Effector memory CD4-positive, alpha-beta T cell (primary cell): ENCODE measurements around the gene MGAT5.

Experiments
- DNase-seq, 3 donors: peaks; one replicate each; pipeline ENCODE4 v3.0.0-alpha.2; 2020
- H3K27ac ChIP-seq: 2 replicates; pipeline ENCODE4 v1.7.0; 2013; ENCODE audit warnings: mild to moderate bottlenecking, low read length, moderate library complexity; ENCODE audit not compliant: insufficient read depth, poor library complexity, severe bottlenecking
- H3K27me3 ChIP-seq: replicated peaks from 2 replicates; pipeline ENCODE4 v1.7.0; 2013; ENCODE audit warnings: mild to moderate bottlenecking, low read length; ENCODE audit not compliant: insufficient read depth, control insufficient read depth, poor library complexity, severe bottlenecking
- H3K36me3 ChIP-seq: 2 replicates; pipeline ENCODE4 v1.7.0; 2013; ENCODE audit warnings: mild to moderate bottlenecking, low read length, moderate library complexity; ENCODE audit not compliant: control insufficient read depth, insufficient read depth
- H3K4me1 ChIP-seq: 2 replicates; pipeline ENCODE4 v1.7.0; 2013; ENCODE audit warnings: low read length, mild to moderate bottlenecking; ENCODE audit not compliant: control insufficient read depth, insufficient read depth, poor library complexity, severe bottlenecking
- H3K4me3 ChIP-seq: 2 replicates; pipeline ENCODE4 v1.7.0; 2013; ENCODE audit warnings: low read length, low read depth, mild to moderate bottlenecking; ENCODE audit not compliant: insufficient read depth, poor library complexity, severe bottlenecking
- H3K9me3 ChIP-seq: 2 replicates; pipeline ENCODE4 v1.7.0; 2013; ENCODE audit warnings: mild to moderate bottlenecking, low read length, moderate library complexity; ENCODE audit not compliant: control insufficient read depth

MGAT5 gene

GRCh38 chr2:134295441-134295840, 41.6 kb downstream of the MGAT5 start:
- H3K4me1 ChIP-seq = peaks cover 30% of the 10 kb centered on the region
- no peaks in the 10 kb centered on the region for H3K36me3 ChIP-seq
- H3K9me3 ChIP-seq = no peaks in the 10 kb centered on the region
- no peak for DNase-seq
- H3K27me3 ChIP-seq = no peaks in the 10 kb centered on the region
- no peak overlapping the region for H3K27ac ChIP-seq
- no peak overlapping the region for H3K4me3 ChIP-seq

GRCh38 chr2:134296301-134296700, 42.4 kb downstream of the MGAT5 start:
- Histone ChIP-seq H3K4me1 (peaks cover 26% of the 10 kb centered on the region), H3K4me3 (no peak overlapping the region), H3K27me3 (no peaks in the 10 kb centered on the region), H3K9me3 (no peaks in the 10 kb centered on the region), H3K36me3 (no peaks in the 10 kb centered on the region), H3K27ac (no peak overlapping the region)
- DNase-seq = no peak

GRCh38 chr2:134299334-134299733, 45.5 kb downstream of the MGAT5 start:
- Histone ChIP-seq H3K9me3 (no peaks in the 10 kb centered on the region), H3K4me1 (peaks cover 21% of the 10 kb centered on the region), H3K4me3 (no peak overlapping the region), H3K27ac (no peak overlapping the region), H3K27me3 (no peaks in the 10 kb centered on the region), H3K36me3 (no peaks in the 10 kb centered on the region)
- DNase-seq = no peak

- no peak for DNase-seq
- no peak overlapping the region for H3K4me3 ChIP-seq
- peaks cover 19% of the 10 kb centered on the region for H3K4me1 ChIP-seq
- no peaks in the 10 kb centered on the region for H3K36me3 ChIP-seq
- H3K9me3 ChIP-seq = no peaks in the 10 kb centered on the region
- no peaks in the 10 kb centered on the region for H3K27me3 ChIP-seq
- no peak overlapping the region for H3K27ac ChIP-seq
Measured at GRCh38 chr2:134300585-134300984, 46.7 kb downstream of the MGAT5 start.

- H3K27me3 ChIP-seq = no peaks in the 10 kb centered on the region
- H3K9me3 ChIP-seq = no peaks in the 10 kb centered on the region
- H3K4me3 ChIP-seq = no peak overlapping the region
- DNase-seq = no peak
- H3K27ac ChIP-seq = peak overlapping the region; percentile 33
- H3K4me1 ChIP-seq = peaks cover 23% of the 10 kb centered on the region
- no peaks in the 10 kb centered on the region for H3K36me3 ChIP-seq
Measured at GRCh38 chr2:134301099-134301927, 47.4 kb downstream of the MGAT5 start.

GRCh38 chr2:134301928-134302260, 48.0 kb downstream of the MGAT5 start:
- H3K27ac ChIP-seq = peak overlapping the region; percentile 33
- no peaks in the 10 kb centered on the region for H3K27me3 ChIP-seq
- no peak for DNase-seq
- no peaks in the 10 kb centered on the region for H3K36me3 ChIP-seq
- no peaks in the 10 kb centered on the region for H3K9me3 ChIP-seq
- H3K4me3 ChIP-seq = no peak overlapping the region
- peaks cover 28% of the 10 kb centered on the region for H3K4me1 ChIP-seq

GRCh38 chr2:134304394-134305108, 50.7 kb downstream of the MGAT5 start:
- no peaks in the 10 kb centered on the region for H3K9me3 ChIP-seq
- H3K4me3 ChIP-seq = no peak overlapping the region
- peaks cover 28% of the 10 kb centered on the region for H3K4me1 ChIP-seq
- no peaks in the 10 kb centered on the region for H3K36me3 ChIP-seq
- peak overlapping the region; percentile 44 for H3K27ac ChIP-seq
- H3K27me3 ChIP-seq = no peaks in the 10 kb centered on the region
- no peak for DNase-seq

GRCh38 chr2:134305109-134305491, 51.2 kb downstream of the MGAT5 start:
- Histone ChIP-seq H3K36me3 (peaks cover 1% of the 10 kb centered on the region), H3K4me1 (peaks cover 28% of the 10 kb centered on the region), H3K27me3 (no peaks in the 10 kb centered on the region), H3K9me3 (no peaks in the 10 kb centered on the region), H3K27ac (peak overlapping the region; percentile 44), H3K4me3 (no peak overlapping the region)
- DNase-seq = no peak

- no peaks in the 10 kb centered on the region for H3K9me3 ChIP-seq
- H3K4me3 ChIP-seq = no peak overlapping the region
- no peaks in the 10 kb centered on the region for H3K27me3 ChIP-seq
- DNase-seq = no peak
- peaks cover 23% of the 10 kb centered on the region for H3K4me1 ChIP-seq
- H3K27ac ChIP-seq = no peak overlapping the region
- H3K36me3 ChIP-seq = peaks cover 2% of the 10 kb centered on the region
Measured at GRCh38 chr2:134306521-134306920, 52.6 kb downstream of the MGAT5 start.

GRCh38 chr2:134307334-134307733, 53.5 kb downstream of the MGAT5 start:
- H3K27me3 ChIP-seq = no peaks in the 10 kb centered on the region
- no peak for DNase-seq
- H3K9me3 ChIP-seq = no peaks in the 10 kb centered on the region
- peaks cover 2% of the 10 kb centered on the region for H3K36me3 ChIP-seq
- H3K27ac ChIP-seq = no peak overlapping the region
- peaks cover 24% of the 10 kb centered on the region for H3K4me1 ChIP-seq
- no peak overlapping the region for H3K4me3 ChIP-seq
